Testis (tissue), 3 donors: ENCODE data around the gene ATL3. TPM values are rescaled to one million over a fixed set of nuclear protein-coding genes. Genes with fewer than 3 reads are reported as not detected.

Experiments
- DNase-seq: peaks from one replicate; pipeline ENCODE4 v3.0.0-alpha.2; 2019
- H3K27ac ChIP-seq, 2 donors: fragments of 200-600 bp; sonication (generic); one replicate each; pipeline ENCODE4 v1.5.1; 2019
- H3K27me3 ChIP-seq: fragments of 200-600 bp; sonication (generic); one replicate; pipeline ENCODE4 v1.5.1; 2019
- H3K36me3 ChIP-seq: fragments of 200-600 bp; sonication (generic); one replicate; pipeline ENCODE4 v1.5.1; 2017; ENCODE audit warnings: low read depth; ENCODE audit errors: missing control alignments
- H3K4me1 ChIP-seq: fragments of 200-600 bp; sonication (generic); one replicate; pipeline ENCODE4 v1.5.1; 2019
- H3K4me3 ChIP-seq, 2 donors: fragments of 200-600 bp; sonication (generic); one replicate each; pipeline ENCODE4 v1.5.1; 2017 to 2019
- H3K9me3 ChIP-seq: fragments of 200-600 bp; sonication (generic); one replicate; pipeline ENCODE4 v1.5.1; 2017
- POLR2A ChIP-seq: fragments of 450-650 bp; IDR thresholded peaks from one replicate; pipeline ENCODE4 v1.6.1; 2017; ENCODE audit warnings: antibody characterized with exemption, mild to moderate bottlenecking, moderate library complexity
- WGBS, 2 donors: methylation state at CpG; one replicate each; pipeline ENCODE4 v1.1.5; 2018; 5-methylcytosine and 5-hydroxymethylcytosine counted together
- intact Hi-C: fragments of 100-400 bp; cut with DNase I; formaldehyde crosslinking; loops from one replicate; pipeline ENCODE4 v1.15.1; 2023; ENCODE audit warnings: low total_unique reads
- polyA plus RNA-seq: library from polyadenylated mRNA; stranded (reverse); fragments of 350-450 nt; fragmentation: Illumina TruSeq; extraction: RNeasy Lipid Tissue Mini Kit (QIAGEN cat#74804); gene quantifications from one replicate; pipeline ENCODE4 v1.2.3, GENCODE V29; 2014; ENCODE audit warnings: low read depth, low replicate concordance; ENCODE audit not compliant: insufficient read depth
- total RNA-seq, 2 donors: library from RNA; depleted of rRNA; stranded (reverse); fragments of >200 nt; gene quantifications; one replicate each; pipeline ENCODE4 v1.2.3, GENCODE V29; 2016
- TF ChIP-seq, protein P1 (sequence below), 3 experiments: fragments of 450-650 bp in 2 of 3; fragments of 200-600 bp in 1 of 3; sonication (generic) in 1 of 3; IDR thresholded peaks; one replicate each; pipeline ENCODE4 v1.5.1; 2016 to 2019; ENCODE audit warnings: antibody characterized with exemption in 3 of 3, mild to moderate bottlenecking in 2 of 3, moderate library complexity in 1 of 3

Gene ATL3
- total and polyA plus RNA-seq, 3 donors from 2014 or later: 51.1 to 66.4 (median 63.9) TPM

GRCh38 chr11:63716046-63716445, 44.9 kb upstream of the ATL3 start:
- H3K27ac ChIP-seq: no peak overlapping the region
- H3K9me3 ChIP-seq: no peaks in the 10 kb centered on the region
- no peak overlapping the region for H3K4me3 ChIP-seq
- no peaks in the 10 kb centered on the region for H3K27me3 ChIP-seq
- no peaks in the 10 kb centered on the region for H3K36me3 ChIP-seq
- intact Hi-C loops: no loop called here
- no peak for DNase-seq
- TF ChIP-seq POLR2A: no peak
- H3K4me1 ChIP-seq: no peaks in the 10 kb centered on the region

GRCh38 chr11:63713766-63714165, 42.6 kb upstream of the ATL3 start:
- WGBS, 2 donors: 80 to 87% methylated on average over 2 of the region's 2 CpGs
- H3K27ac ChIP-seq: no peak overlapping the region
- TF ChIP-seq POLR2A: no peak
- TF ChIP-seq, protein P1, sequence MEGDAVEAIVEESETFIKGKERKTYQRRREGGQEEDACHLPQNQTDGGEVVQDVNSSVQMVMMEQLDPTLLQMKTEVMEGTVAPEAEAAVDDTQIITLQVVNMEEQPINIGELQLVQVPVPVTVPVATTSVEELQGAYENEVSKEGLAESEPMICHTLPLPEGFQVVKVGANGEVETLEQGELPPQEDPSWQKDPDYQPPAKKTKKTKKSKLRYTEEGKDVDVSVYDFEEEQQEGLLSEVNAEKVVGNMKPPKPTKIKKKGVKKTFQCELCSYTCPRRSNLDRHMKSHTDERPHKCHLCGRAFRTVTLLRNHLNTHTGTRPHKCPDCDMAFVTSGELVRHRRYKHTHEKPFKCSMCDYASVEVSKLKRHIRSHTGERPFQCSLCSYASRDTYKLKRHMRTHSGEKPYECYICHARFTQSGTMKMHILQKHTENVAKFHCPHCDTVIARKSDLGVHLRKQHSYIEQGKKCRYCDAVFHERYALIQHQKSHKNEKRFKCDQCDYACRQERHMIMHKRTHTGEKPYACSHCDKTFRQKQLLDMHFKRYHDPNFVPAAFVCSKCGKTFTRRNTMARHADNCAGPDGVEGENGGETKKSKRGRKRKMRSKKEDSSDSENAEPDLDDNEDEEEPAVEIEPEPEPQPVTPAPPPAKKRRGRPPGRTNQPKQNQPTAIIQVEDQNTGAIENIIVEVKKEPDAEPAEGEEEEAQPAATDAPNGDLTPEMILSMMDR (IDR thresholded peaks at IDR 0.05): no peak
- H3K4me3 ChIP-seq: no peak overlapping the region
- no peak for DNase-seq
- no peaks in the 10 kb centered on the region for H3K27me3 ChIP-seq
- H3K4me1 ChIP-seq: no peaks in the 10 kb centered on the region
- H3K36me3 ChIP-seq: no peaks in the 10 kb centered on the region
- H3K9me3 ChIP-seq: no peaks in the 10 kb centered on the region
- intact Hi-C loops: no loop called here

GRCh38 chr11:63711838-63712237, 40.7 kb upstream of the ATL3 start:
- Histone ChIP-seq H3K4me3 (no peak overlapping the region), H3K27me3 (no peaks in the 10 kb centered on the region), H3K9me3 (no peaks in the 10 kb centered on the region), H3K4me1 (no peaks in the 10 kb centered on the region), H3K27ac (no peak overlapping the region), H3K36me3 (no peaks in the 10 kb centered on the region)
- no peak for DNase-seq
- TF ChIP-seq POLR2A: no peak
- TF ChIP-seq, protein P1 (IDR thresholded peaks at IDR 0.05): no peak
- WGBS, 2 donors: 86 to 89% methylated on average over 5 to 6 of the region's 6 CpGs
- intact Hi-C loops: no loop called here

DNA sequence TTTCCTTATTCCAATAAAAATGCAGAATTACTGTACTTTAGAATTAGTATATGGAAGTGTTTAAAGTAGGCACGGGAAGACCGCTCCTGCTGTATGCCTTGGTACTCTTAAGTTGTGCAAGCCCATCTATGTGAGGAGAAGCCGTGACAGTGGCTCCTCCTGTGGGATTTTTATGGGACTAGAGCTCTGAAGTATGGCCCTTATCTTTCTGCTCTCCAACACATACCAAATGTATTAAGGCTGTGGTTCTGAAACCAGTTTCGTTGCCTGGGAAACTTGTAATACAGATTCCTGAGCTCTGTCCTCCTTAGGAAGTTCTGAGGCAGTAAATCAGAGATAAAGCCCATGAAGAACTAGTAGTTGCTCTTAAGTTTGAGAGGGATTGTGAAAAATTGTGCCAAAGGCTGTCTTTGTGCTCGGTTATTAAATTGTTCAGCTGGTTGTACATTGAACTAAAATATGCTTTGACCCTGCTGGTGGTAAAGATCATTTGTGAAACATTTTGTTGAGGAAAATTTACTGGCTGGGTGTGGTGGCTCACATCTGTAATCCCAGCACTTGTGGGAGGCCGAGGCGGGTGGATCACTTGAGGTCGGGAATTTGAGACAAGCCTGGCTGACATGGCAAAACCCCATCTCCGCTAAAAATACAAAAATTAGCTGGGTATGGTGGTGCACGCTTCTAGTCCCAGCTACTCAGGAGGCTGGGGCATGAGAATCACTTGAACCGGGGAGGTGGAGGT, 39.5 kb upstream of the ATL3 start:
- DNase-seq: no peak
- TF ChIP-seq, protein P1 (IDR thresholded peaks at IDR 0.05): no peak
- TF ChIP-seq POLR2A: no peak
- Histone ChIP-seq H3K36me3 (no peaks in the 10 kb centered on the region), H3K27me3 (no peaks in the 10 kb centered on the region), H3K4me3 (no peak overlapping the region), H3K27ac (no peak overlapping the region), H3K9me3 (no peaks in the 10 kb centered on the region), H3K4me1 (no peaks in the 10 kb centered on the region)
- intact Hi-C loops: no loop called here
- WGBS, 2 donors: 74 to 82% methylated on average over 11 of the region's 11 CpGs

- TF ChIP-seq POLR2A: no peak
- TF ChIP-seq, protein P1 (IDR thresholded peaks at IDR 0.05): no peak
- Histone ChIP-seq H3K27me3 (no peaks in the 10 kb centered on the region), H3K4me1 (no peaks in the 10 kb centered on the region), H3K27ac (no peak overlapping the region), H3K9me3 (no peaks in the 10 kb centered on the region), H3K4me3 (no peak overlapping the region), H3K36me3 (no peaks in the 10 kb centered on the region)
- DNase-seq: no peak
- WGBS, 2 donors: 40 to 44% methylated on average over 3 of the region's 3 CpGs
- intact Hi-C loops: no loop called here
These were observed 38.2 kb upstream of the ATL3 start for GRCh38 chr11:63709336-63709884.
